PC-3 (cell line): ENCODE data around the gene INF2.

Source experiments
- CTCF ChIP-seq: fragments of 300-600 bp; sonication (generic); conservative IDR thresholded peaks from 2 replicates; pipeline ENCODE4 v1.5.1; 2017; ENCODE audit warnings: antibody characterized with exemption, low read depth, mild to moderate bottlenecking, low read length
- EZH2 ChIP-seq: fragments of 300-600 bp; sonication (generic); IDR thresholded peaks from one replicate; pipeline ENCODE4 v1.6.1; 2017; ENCODE audit warnings: antibody characterized with exemption, mild to moderate bottlenecking, low read length; ENCODE audit not compliant: unreplicated experiment
- EZH2phosphoT487 ChIP-seq: fragments of 300-600 bp; sonication (generic); IDR thresholded peaks from 2 replicates; pipeline ENCODE4 v1.6.1; 2018; ENCODE audit warnings: mild to moderate bottlenecking, antibody characterized with exemption, low read length, borderline replicate concordance

DNA sequence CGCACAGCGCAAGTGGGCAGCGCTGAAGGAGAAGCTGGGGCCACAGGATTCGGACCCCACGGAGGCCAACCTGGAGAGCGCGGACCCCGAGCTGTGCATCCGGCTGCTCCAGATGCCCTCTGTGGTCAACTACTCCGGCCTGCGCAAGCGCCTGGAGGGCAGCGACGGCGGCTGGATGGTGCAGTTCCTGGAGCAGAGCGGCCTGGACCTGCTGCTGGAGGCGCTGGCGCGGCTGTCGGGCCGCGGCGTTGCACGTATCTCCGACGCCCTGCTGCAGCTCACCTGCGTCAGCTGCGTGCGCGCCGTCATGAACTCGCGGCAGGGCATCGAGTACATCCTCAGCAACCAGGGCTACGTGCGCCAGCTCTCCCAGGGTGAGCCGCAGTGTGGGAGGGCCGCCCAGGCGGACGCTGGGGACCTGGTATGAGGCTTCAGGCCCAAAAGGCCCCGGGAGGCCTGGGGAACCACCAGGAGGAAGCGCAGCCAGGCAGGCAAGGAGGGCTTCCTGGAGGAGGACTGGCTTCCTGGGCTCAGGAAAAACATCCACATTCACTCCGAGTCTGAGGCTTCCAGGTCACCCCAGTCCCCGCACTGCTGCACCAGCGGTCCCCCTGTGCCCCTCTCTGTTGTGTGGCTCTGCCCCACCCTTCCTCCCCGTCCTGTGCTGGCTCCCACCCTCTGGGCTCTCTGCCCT is 12.1 kb downstream of the INF2 start:
- TF ChIP-seq CTCF (no peak), EZH2phosphoT487 (no peak), EZH2 (no peak)
